ENCODE data around the gene ANKRD61.

Gene ANKRD61

GRCh38 chr7:6020371-6021286 lies 10.5 kb upstream of the ANKRD61 start:
- H3K36me3 ChIP-seq (ENCODE audit: control insufficient read depth, insufficient read depth, low read length) = peaks cover 57% of the 10 kb centered on the region
- H3K27me3 ChIP-seq (ENCODE audit: control insufficient read depth, insufficient read depth, low read length) = no peaks in the 10 kb centered on the region
- H3K4me1 ChIP-seq (ENCODE audit: control insufficient read depth, insufficient read depth, low read length) = no peaks in the 10 kb centered on the region
- no peak overlapping the region for H3K9ac ChIP-seq (ENCODE audit: low read depth, low read length)
- no peaks in the 10 kb centered on the region for H3K9me3 ChIP-seq (ENCODE audit: control insufficient read depth, insufficient read depth, low read length)
- no peak overlapping the region for H3K4me3 ChIP-seq (ENCODE audit: low read depth, low read length)

- no peak overlapping the region for H3K9ac ChIP-seq (ENCODE audit: low read depth, low read length)
- no peak overlapping the region for H3K4me3 ChIP-seq (ENCODE audit: low read depth, low read length)
- H3K4me1 ChIP-seq (ENCODE audit: control insufficient read depth, insufficient read depth, low read length) = no peaks in the 10 kb centered on the region
- no peaks in the 10 kb centered on the region for H3K27me3 ChIP-seq (ENCODE audit: control insufficient read depth, insufficient read depth, low read length)
- H3K36me3 ChIP-seq (ENCODE audit: control insufficient read depth, insufficient read depth, low read length) = peaks cover 62% of the 10 kb centered on the region
- no peaks in the 10 kb centered on the region for H3K9me3 ChIP-seq (ENCODE audit: control insufficient read depth, insufficient read depth, low read length)
Observed at GRCh38 chr7:6022707-6023106, 8.5 kb upstream of the ANKRD61 start.

GRCh38 chr7:6023974-6024435 lies 7.2 kb upstream of the ANKRD61 start:
- Histone ChIP-seq H3K36me3 (ENCODE audit: control insufficient read depth, insufficient read depth, low read length) (peaks cover 68% of the 10 kb centered on the region), H3K9me3 (ENCODE audit: control insufficient read depth, insufficient read depth, low read length) (no peaks in the 10 kb centered on the region), H3K9ac (ENCODE audit: low read depth, low read length) (no peak overlapping the region), H3K27me3 (ENCODE audit: control insufficient read depth, insufficient read depth, low read length) (no peaks in the 10 kb centered on the region), H3K4me3 (ENCODE audit: low read depth, low read length) (no peak overlapping the region), H3K4me1 (ENCODE audit: control insufficient read depth, insufficient read depth, low read length) (no peaks in the 10 kb centered on the region)

- Histone ChIP-seq H3K9ac (ENCODE audit: low read depth, low read length) (no peak overlapping the region), H3K4me3 (ENCODE audit: low read depth, low read length) (no peak overlapping the region), H3K27me3 (ENCODE audit: control insufficient read depth, insufficient read depth, low read length) (no peaks in the 10 kb centered on the region), H3K9me3 (ENCODE audit: control insufficient read depth, insufficient read depth, low read length) (no peaks in the 10 kb centered on the region), H3K36me3 (ENCODE audit: control insufficient read depth, insufficient read depth, low read length) (peaks cover 61% of the 10 kb centered on the region), H3K4me1 (ENCODE audit: control insufficient read depth, insufficient read depth, low read length) (no peaks in the 10 kb centered on the region)
Observed at GRCh38 chr7:6026011-6026819, 5.0 kb upstream of the ANKRD61 start.

GRCh38 chr7:6026820-6027311 lies 4.3 kb upstream of the ANKRD61 start:
- no peak overlapping the region for H3K9ac ChIP-seq (ENCODE audit: low read depth, low read length)
- no peaks in the 10 kb centered on the region for H3K9me3 ChIP-seq (ENCODE audit: control insufficient read depth, insufficient read depth, low read length)
- no peaks in the 10 kb centered on the region for H3K4me1 ChIP-seq (ENCODE audit: control insufficient read depth, insufficient read depth, low read length)
- no peak overlapping the region for H3K4me3 ChIP-seq (ENCODE audit: low read depth, low read length)
- H3K36me3 ChIP-seq (ENCODE audit: control insufficient read depth, insufficient read depth, low read length) = peaks cover 55% of the 10 kb centered on the region
- H3K27me3 ChIP-seq (ENCODE audit: control insufficient read depth, insufficient read depth, low read length) = no peaks in the 10 kb centered on the region

- H3K27me3 ChIP-seq (ENCODE audit: control insufficient read depth, insufficient read depth, low read length) = no peaks in the 10 kb centered on the region
- no peak overlapping the region for H3K4me3 ChIP-seq (ENCODE audit: low read depth, low read length)
- H3K36me3 ChIP-seq (ENCODE audit: control insufficient read depth, insufficient read depth, low read length) = peaks cover 48% of the 10 kb centered on the region
- no peak overlapping the region for H3K9ac ChIP-seq (ENCODE audit: low read depth, low read length)
- no peaks in the 10 kb centered on the region for H3K4me1 ChIP-seq (ENCODE audit: control insufficient read depth, insufficient read depth, low read length)
- no peaks in the 10 kb centered on the region for H3K9me3 ChIP-seq (ENCODE audit: control insufficient read depth, insufficient read depth, low read length)
Observed at GRCh38 chr7:6027806-6028365, 3.3 kb upstream of the ANKRD61 start.

GRCh38 chr7:6028563-6028962 lies 2.6 kb upstream of the ANKRD61 start:
- H3K4me3 ChIP-seq (ENCODE audit: low read depth, low read length) = no peak overlapping the region
- H3K27me3 ChIP-seq (ENCODE audit: control insufficient read depth, insufficient read depth, low read length) = no peaks in the 10 kb centered on the region
- no peaks in the 10 kb centered on the region for H3K9me3 ChIP-seq (ENCODE audit: control insufficient read depth, insufficient read depth, low read length)
- no peak overlapping the region for H3K9ac ChIP-seq (ENCODE audit: low read depth, low read length)
- peaks cover 41% of the 10 kb centered on the region for H3K36me3 ChIP-seq (ENCODE audit: control insufficient read depth, insufficient read depth, low read length)
- no peaks in the 10 kb centered on the region for H3K4me1 ChIP-seq (ENCODE audit: control insufficient read depth, insufficient read depth, low read length)

GRCh38 chr7:6031567-6031966 lies 391 bp downstream of the ANKRD61 start:
- H3K36me3 ChIP-seq (ENCODE audit: control insufficient read depth, insufficient read depth, low read length) = peaks cover 44% of the 10 kb centered on the region
- no peak overlapping the region for H3K9ac ChIP-seq (ENCODE audit: low read depth, low read length)
- no peaks in the 10 kb centered on the region for H3K4me1 ChIP-seq (ENCODE audit: control insufficient read depth, insufficient read depth, low read length)
- no peaks in the 10 kb centered on the region for H3K27me3 ChIP-seq (ENCODE audit: control insufficient read depth, insufficient read depth, low read length)
- no peak overlapping the region for H3K4me3 ChIP-seq (ENCODE audit: low read depth, low read length)
- H3K9me3 ChIP-seq (ENCODE audit: control insufficient read depth, insufficient read depth, low read length) = no peaks in the 10 kb centered on the region

- Histone ChIP-seq H3K9ac (ENCODE audit: low read depth, low read length) (no peak overlapping the region), H3K9me3 (ENCODE audit: control insufficient read depth, insufficient read depth, low read length) (no peaks in the 10 kb centered on the region), H3K4me3 (ENCODE audit: low read depth, low read length) (no peak overlapping the region), H3K36me3 (ENCODE audit: control insufficient read depth, insufficient read depth, low read length) (peaks cover 41% of the 10 kb centered on the region), H3K27me3 (ENCODE audit: control insufficient read depth, insufficient read depth, low read length) (no peaks in the 10 kb centered on the region), H3K4me1 (ENCODE audit: control insufficient read depth, insufficient read depth, low read length) (no peaks in the 10 kb centered on the region)
Observed at GRCh38 chr7:6032167-6032566, 991 bp downstream of the ANKRD61 start.

- no peaks in the 10 kb centered on the region for H3K4me1 ChIP-seq (ENCODE audit: control insufficient read depth, insufficient read depth, low read length)
- H3K27me3 ChIP-seq (ENCODE audit: control insufficient read depth, insufficient read depth, low read length) = no peaks in the 10 kb centered on the region
- H3K9me3 ChIP-seq (ENCODE audit: control insufficient read depth, insufficient read depth, low read length) = no peaks in the 10 kb centered on the region
- no peak overlapping the region for H3K4me3 ChIP-seq (ENCODE audit: low read depth, low read length)
- peaks cover 42% of the 10 kb centered on the region for H3K36me3 ChIP-seq (ENCODE audit: control insufficient read depth, insufficient read depth, low read length)
- no peak overlapping the region for H3K9ac ChIP-seq (ENCODE audit: low read depth, low read length)
Observed at GRCh38 chr7:6032641-6033040, 1.5 kb downstream of the ANKRD61 start.

- no peak overlapping the region for H3K4me3 ChIP-seq (ENCODE audit: low read depth, low read length)
- no peak overlapping the region for H3K9ac ChIP-seq (ENCODE audit: low read depth, low read length)
- peaks cover 41% of the 10 kb centered on the region for H3K36me3 ChIP-seq (ENCODE audit: control insufficient read depth, insufficient read depth, low read length)
- H3K9me3 ChIP-seq (ENCODE audit: control insufficient read depth, insufficient read depth, low read length) = no peaks in the 10 kb centered on the region
- no peaks in the 10 kb centered on the region for H3K4me1 ChIP-seq (ENCODE audit: control insufficient read depth, insufficient read depth, low read length)
- H3K27me3 ChIP-seq (ENCODE audit: control insufficient read depth, insufficient read depth, low read length) = no peaks in the 10 kb centered on the region
Observed at GRCh38 chr7:6035165-6035564, 4.0 kb downstream of the ANKRD61 start.

Measured in iPS-15b (cell line).